ENCODE data around the gene PLXND1.

The PLXND1 gene

GRCh38 chr3:129555153-129555550, 51.3 kb downstream of the PLXND1 start:
- TF ChIP-seq USF1 (IDR thresholded peaks at IDR 0.05) = no peak
- no peak for TF ChIP-seq ZBTB7A (IDR thresholded peaks at IDR 0.05; ENCODE audit: low read depth)
- TF ChIP-seq TEAD4 (IDR thresholded peaks at IDR 0.05) = no peak
- no peak for TF ChIP-seq REST (IDR thresholded peaks at IDR 0.05; ENCODE audit: low read depth)
- TF ChIP-seq TCF12 (IDR thresholded peaks at IDR 0.05; ENCODE audit: low read depth) = no peak
- TF ChIP-seq FOXM1 (IDR thresholded peaks at IDR 0.05; ENCODE audit: borderline replicate concordance, low read depth) = no peak
- TF ChIP-seq CEBPB (IDR thresholded peaks at IDR 0.05) = no peak
- TF ChIP-seq TAF1 (IDR thresholded peaks at IDR 0.05; ENCODE audit: low read depth) = no peak
- TF ChIP-seq MAX (IDR thresholded peaks at IDR 0.05) = no peak
- TF ChIP-seq CREB1 (IDR thresholded peaks at IDR 0.05; ENCODE audit: low read depth) = no peak
- no peak for TF ChIP-seq YY1 (IDR thresholded peaks at IDR 0.05; ENCODE audit: low read depth)
- TF ChIP-seq RAD21 (IDR thresholded peaks at IDR 0.05; ENCODE audit: low read depth) = no peak

- TF ChIP-seq TCF12 (IDR thresholded peaks at IDR 0.05; ENCODE audit: low read depth) (no peak), FOXM1 (IDR thresholded peaks at IDR 0.05; ENCODE audit: borderline replicate concordance, low read depth) (no peak), YY1 (IDR thresholded peaks at IDR 0.05; ENCODE audit: low read depth) (no peak), REST (IDR thresholded peaks at IDR 0.05; ENCODE audit: low read depth) (no peak), EP300 (IDR thresholded peaks at IDR 0.05; ENCODE audit: borderline replicate concordance) (no peak), CEBPB (IDR thresholded peaks at IDR 0.05) (no peak), TEAD4 (IDR thresholded peaks at IDR 0.05) (no peak), NFIC (IDR thresholded peaks at IDR 0.05) (no peak), CREB1 (IDR thresholded peaks at IDR 0.05; ENCODE audit: low read depth) (no peak), MAX (IDR thresholded peaks at IDR 0.05) (no peak), ZBTB7A (IDR thresholded peaks at IDR 0.05; ENCODE audit: low read depth) (no peak)
Observed at GRCh38 chr3:129554356-129555152, 51.9 kb downstream of the PLXND1 start.

GRCh38 chr3:129553719-129554118, 52.8 kb downstream of the PLXND1 start:
- TF ChIP-seq CEBPB (IDR thresholded peaks at IDR 0.05) (no peak), FOXM1 (IDR thresholded peaks at IDR 0.05; ENCODE audit: borderline replicate concordance, low read depth) (no peak)

GRCh38 chr3:129553171-129553570, 53.3 kb downstream of the PLXND1 start:
- no peak for TF ChIP-seq NFIC (IDR thresholded peaks at IDR 0.05)
- no peak for TF ChIP-seq ZBTB7A (IDR thresholded peaks at IDR 0.05; ENCODE audit: low read depth)
- no peak for TF ChIP-seq TAF1 (IDR thresholded peaks at IDR 0.05; ENCODE audit: low read depth)
- TF ChIP-seq FOXM1 (IDR thresholded peaks at IDR 0.05; ENCODE audit: borderline replicate concordance, low read depth) = no peak
- TF ChIP-seq EGR1 (IDR thresholded peaks at IDR 0.05) = no peak
- TF ChIP-seq MAX (IDR thresholded peaks at IDR 0.05) = no peak
- TF ChIP-seq YY1 (IDR thresholded peaks at IDR 0.05; ENCODE audit: low read depth) = no peak
- TF ChIP-seq CEBPB (IDR thresholded peaks at IDR 0.05) = no peak
- TF ChIP-seq EP300 (IDR thresholded peaks at IDR 0.05; ENCODE audit: borderline replicate concordance) = no peak
- TF ChIP-seq TCF12 (IDR thresholded peaks at IDR 0.05; ENCODE audit: low read depth) = no peak
- TF ChIP-seq TEAD4 (IDR thresholded peaks at IDR 0.05) = no peak
- no peak for TF ChIP-seq USF1 (IDR thresholded peaks at IDR 0.05)
- no peak for TF ChIP-seq REST (IDR thresholded peaks at IDR 0.05; ENCODE audit: low read depth)
- TF ChIP-seq CREB1 (IDR thresholded peaks at IDR 0.05; ENCODE audit: low read depth) = no peak
- no peak for TF ChIP-seq RAD21 (IDR thresholded peaks at IDR 0.05; ENCODE audit: low read depth)

Data from Ishikawa (cell line).